Thoracic aorta endothelial cell (primary cell): Measurements from ENCODE around the gene KRT31. TPM values are rescaled to one million over a fixed set of nuclear protein-coding genes. Genes with fewer than 3 reads are reported as not detected.

Source experiments
- total RNA-seq: library from RNA; depleted of rRNA; stranded (reverse); fragments of >200 nt; gene quantifications from 2 replicates; pipeline ENCODE4 v1.2.3, GENCODE V29; 2012

The KRT31 gene
- total RNA-seq: not detected in 2 replicates

DNA sequence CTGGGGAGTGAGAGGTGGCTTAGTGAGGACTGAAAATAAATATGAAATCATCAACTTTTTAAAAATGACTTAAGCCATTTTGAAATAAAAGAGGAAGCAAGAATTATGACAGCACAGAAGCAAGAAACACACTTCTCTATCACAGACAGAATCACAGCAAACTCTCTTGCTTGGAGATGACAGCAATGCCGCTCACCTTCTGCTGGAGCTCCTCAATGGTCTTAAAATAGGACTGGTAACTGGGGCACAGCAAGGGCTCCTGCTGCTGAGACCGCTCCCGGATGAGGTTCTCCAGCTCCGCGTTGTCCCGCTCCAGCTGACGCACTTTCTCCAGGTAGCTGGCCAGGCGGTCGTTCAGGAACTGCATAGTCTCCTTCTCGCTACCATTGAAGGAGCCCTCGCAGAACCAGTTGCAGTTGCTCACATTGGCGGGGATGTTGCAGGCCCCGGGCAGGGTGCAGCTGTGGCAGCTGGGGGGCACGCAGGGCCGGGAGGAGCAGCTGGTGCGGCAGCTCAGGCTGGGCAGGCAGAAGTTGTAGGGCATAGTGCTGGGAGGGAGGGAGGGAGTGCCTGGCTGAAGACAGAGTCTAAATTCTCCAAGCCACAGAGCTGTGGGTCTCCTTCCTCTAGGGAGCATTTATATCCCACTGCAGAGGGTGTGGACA is at the start of gene KRT31:
TSS of gene KRT31 (minus strand) at position 613 of the 665 bp plus-strand sequence. CDS start at position 544, 69 bp downstream.

DNA sequence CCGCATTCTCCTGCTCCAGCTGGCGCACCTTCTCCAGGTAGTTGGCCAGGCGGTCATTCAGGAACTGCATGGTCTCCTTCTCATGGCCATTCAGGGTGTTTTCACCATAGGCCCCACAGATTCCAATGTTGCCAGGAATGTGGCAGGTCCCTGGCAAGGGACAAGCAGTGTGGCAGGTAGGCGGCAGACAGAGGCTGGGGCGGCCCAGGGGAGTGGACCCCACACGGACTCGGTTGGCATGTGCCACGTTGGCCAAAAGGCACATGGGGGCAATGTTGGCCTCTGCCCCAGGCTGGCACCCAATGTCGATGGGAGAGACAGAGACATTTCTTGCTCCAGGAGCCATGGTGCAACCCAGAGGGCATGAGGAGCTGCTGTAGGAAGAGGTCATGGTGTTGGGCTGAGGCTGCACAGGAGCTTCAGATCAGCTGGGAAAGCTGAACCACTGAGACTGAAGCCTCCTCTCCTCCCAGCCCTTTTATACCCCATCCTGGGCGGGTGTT is 43.2 kb upstream of the KRT31 start, which contains the start of gene KRT38:
TSS of gene KRT38 (minus strand) at position 453 of the 503 bp plus-strand sequence. CDS start at position 391, 62 bp downstream.

DNA sequence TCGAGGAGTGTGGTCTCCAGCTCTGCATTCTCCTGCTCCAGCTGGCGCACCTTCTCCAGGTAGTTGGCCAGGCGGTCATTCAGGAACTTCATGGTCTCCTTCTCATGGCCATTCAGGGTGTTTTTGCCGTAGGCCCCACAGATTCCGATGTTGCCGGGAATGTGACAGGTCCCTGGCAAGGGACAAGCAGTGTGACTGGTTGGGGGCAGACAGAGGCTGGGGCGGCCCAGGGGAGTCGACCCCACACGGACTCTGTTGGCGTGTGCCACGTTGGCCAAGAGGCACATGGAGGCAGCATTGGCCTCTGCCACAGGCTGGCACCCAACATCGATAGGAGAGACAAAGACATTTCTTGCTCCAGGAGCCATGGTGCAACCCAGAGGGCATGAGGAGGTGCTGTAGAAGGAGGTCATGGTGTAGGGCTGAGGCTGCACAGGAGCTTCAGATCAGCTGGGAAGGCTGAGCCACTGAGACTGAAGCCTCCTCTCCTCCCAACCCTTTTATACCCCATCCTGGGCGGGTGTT is 26.8 kb upstream of the KRT31 start, which contains the start of gene KRT37:
TSS of gene KRT37 (minus strand) at position 475 of the 525 bp plus-strand sequence. CDS start at position 413, 62 bp downstream.

DNA sequence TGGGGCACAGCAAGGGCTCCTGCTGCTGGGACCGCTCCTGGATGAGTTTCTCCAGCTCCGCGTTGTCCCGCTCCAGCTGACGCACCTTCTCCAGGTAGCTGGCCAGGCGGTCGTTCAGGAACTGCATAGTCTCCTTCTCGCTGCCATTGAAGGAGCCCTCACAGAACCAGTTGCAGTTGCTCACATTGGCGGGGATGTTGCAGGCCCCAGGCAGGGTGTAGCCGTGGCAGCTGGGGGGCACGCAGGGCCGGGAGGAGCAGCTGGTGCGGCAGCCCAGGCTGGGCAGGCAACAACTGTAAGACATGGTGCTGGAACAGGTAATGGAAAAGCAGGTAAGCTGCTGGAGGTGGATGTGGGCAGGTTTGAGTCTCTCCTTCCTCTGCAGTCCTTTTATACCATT is 15.5 kb downstream of the KRT31 start, which contains the start of gene KRT34:
TSS of gene KRT34 (minus strand) at position 364 of the 400 bp plus-strand sequence. CDS start at position 304, 60 bp downstream.

DNA sequence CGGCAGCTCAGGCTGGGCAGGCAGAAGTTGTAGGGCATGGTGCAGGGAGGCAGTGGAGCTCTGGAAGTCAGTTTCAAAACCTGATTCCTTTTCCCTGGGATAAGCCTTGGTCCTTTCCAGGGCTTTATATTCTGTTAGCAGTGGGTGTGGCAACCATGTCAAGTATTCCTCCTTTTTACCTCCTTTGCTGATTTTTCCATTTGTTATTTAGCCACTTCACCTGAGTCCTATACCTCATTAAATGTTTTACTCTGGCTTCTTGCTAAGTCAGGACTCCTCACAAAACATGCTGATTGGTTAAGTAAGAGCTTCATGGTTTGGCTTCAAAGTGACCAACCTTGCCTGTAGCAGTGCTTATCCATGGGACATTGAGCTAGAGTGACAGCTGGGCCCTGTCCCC is 27.7 kb downstream of the KRT31 start, which contains the start of gene KRT33B:
TSS of gene KRT33B (minus strand) at position 101 of the 400 bp plus-strand sequence. CDS start at position 38, 63 bp downstream.

DNA sequence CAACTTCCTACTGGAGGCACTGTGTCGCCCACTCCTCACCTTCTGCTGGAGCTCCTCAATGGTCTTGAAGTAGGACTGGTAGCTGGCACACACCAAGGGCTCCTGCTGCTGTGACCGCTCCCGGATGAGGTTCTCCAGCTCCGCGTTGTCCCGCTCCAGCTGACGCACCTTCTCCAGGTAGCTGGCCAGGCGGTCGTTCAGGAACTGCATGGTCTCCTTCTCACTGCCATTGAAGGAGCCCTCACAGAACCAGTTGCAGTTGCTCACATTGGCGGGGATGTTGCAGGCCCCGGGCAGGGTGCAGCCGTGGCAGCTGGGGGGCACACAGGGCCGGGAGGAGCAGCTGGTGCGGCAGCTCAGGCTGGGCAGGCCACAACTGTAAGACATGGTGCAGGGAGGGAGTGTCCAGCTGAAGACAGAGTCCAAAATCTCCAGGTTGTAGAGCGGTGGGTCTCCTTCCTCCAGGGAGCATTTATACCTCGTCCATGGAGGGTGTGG is 47.0 kb downstream of the KRT31 start, which contains the start of gene KRT33A:
TSS of gene KRT33A (minus strand) at position 448 of the 498 bp plus-strand sequence. CDS start at position 387, 61 bp downstream.

Other genes starting within 250 kb of the KRT31 start
- gene KRTAP4-5, start 247.8 kb downstream of the KRT31 start, total RNA-seq: not detected in 2 replicates
- gene KRTAP4-4, start 236.9 kb downstream of the KRT31 start, total RNA-seq: not detected in 2 replicates
- not detected in 2 replicates for gene KRTAP4-3, start 229.4 kb downstream of the KRT31 start, total RNA-seq
- not detected in 2 replicates for gene KRTAP4-2, start 219.4 kb downstream of the KRT31 start, total RNA-seq
- not detected in 2 replicates for gene KRTAP4-1, start 212.7 kb downstream of the KRT31 start, total RNA-seq
- not detected in 2 replicates for gene KRTAP9-1, start 207.7 kb downstream of the KRT31 start, total RNA-seq
- gene KRTAP9-2, start 171.0 kb downstream of the KRT31 start, total RNA-seq: not detected in 2 replicates
- gene KRTAP9-3, start 165.2 kb downstream of the KRT31 start, total RNA-seq: not detected in 2 replicates
- not detected in 2 replicates for gene KRTAP9-8, start 159.6 kb downstream of the KRT31 start, total RNA-seq
- gene KRTAP9-4, start 147.9 kb downstream of the KRT31 start, total RNA-seq: not detected in 2 replicates
- gene KRTAP9-9, start 142.2 kb downstream of the KRT31 start, total RNA-seq: not detected in 2 replicates
- not detected in 2 replicates for gene KRTAP9-6, start 132.2 kb downstream of the KRT31 start, total RNA-seq
- not detected in 2 replicates for gene KRTAP9-7, start 121.9 kb downstream of the KRT31 start, total RNA-seq
- not detected in 2 replicates for gene KRTAP29-1, start 94.8 kb downstream of the KRT31 start, total RNA-seq
- gene KRTAP16-1, start 88.3 kb downstream of the KRT31 start, total RNA-seq: not detected in 2 replicates
- gene KRTAP17-1, start 81.9 kb downstream of the KRT31 start, total RNA-seq: not detected in 2 replicates
- not detected in 2 replicates for gene KRT33A, start 46.8 kb downstream of the KRT31 start, total RNA-seq
- not detected in 2 replicates for gene KRT33B, start 27.8 kb downstream of the KRT31 start, total RNA-seq
- gene KRT34, start 15.3 kb downstream of the KRT31 start, total RNA-seq: not detected in 2 replicates
- gene KRT37, start 27.0 kb upstream of the KRT31 start, total RNA-seq: not detected in 2 replicates
- gene KRT38, start 43.4 kb upstream of the KRT31 start, total RNA-seq: not detected in 2 replicates
- not detected in 2 replicates for gene KRT32, start 69.8 kb upstream of the KRT31 start, total RNA-seq
- not detected in 2 replicates for gene KRT35, start 83.5 kb upstream of the KRT31 start, total RNA-seq
- gene KRT36, start 92.3 kb upstream of the KRT31 start, total RNA-seq: not detected in 2 replicates
- gene KRT13, start 108.0 kb upstream of the KRT31 start, total RNA-seq: not detected in 2 replicates
- gene KRT15, start 121.3 kb upstream of the KRT31 start, total RNA-seq: 2.1 and 2.3 TPM in 2 replicates
- gene KRT19, start 130.7 kb upstream of the KRT31 start, total RNA-seq: 59.7 and 64.9 TPM in 2 replicates
- gene KRT9, start 174.5 kb upstream of the KRT31 start, total RNA-seq: not detected in 2 replicates
- not detected in 2 replicates for gene KRT14, start 189.3 kb upstream of the KRT31 start, total RNA-seq
- gene KRT16, start 215.2 kb upstream of the KRT31 start, total RNA-seq: not detected in 2 replicates
- gene KRT17, start 227.0 kb upstream of the KRT31 start, total RNA-seq: 0.22 and 0.80 TPM in 2 replicates